Keratinocyte (primary cell): Measurements from ENCODE around the gene ECHS1.

Experiments
- CTCF ChIP-seq, 3 experiments: IDR thresholded peaks in 1 of 3; conservative IDR thresholded peaks in 1 of 3; optimal IDR thresholded peaks in 1 of 3; 2 replicates in 2 of 3; 3 replicates in 1 of 3; pipeline versions ENCODE3 to v1.5.1; 2011; ENCODE audit warnings: low read length in 3 of 3, mild to moderate bottlenecking in 3 of 3, moderate library complexity in 2 of 3, control low read depth in 1 of 3, inconsistent platforms in 1 of 3; ENCODE audit not compliant: insufficient read depth in 2 of 3; ENCODE audit errors: extremely low read depth in 1 of 3
- EZH2 ChIP-seq: IDR thresholded peaks from one replicate; pipeline ENCODE4 v1.6.1; 2012; ENCODE audit warnings: inconsistent platforms, mild to moderate bottlenecking, low read length, moderate library complexity

DNA sequence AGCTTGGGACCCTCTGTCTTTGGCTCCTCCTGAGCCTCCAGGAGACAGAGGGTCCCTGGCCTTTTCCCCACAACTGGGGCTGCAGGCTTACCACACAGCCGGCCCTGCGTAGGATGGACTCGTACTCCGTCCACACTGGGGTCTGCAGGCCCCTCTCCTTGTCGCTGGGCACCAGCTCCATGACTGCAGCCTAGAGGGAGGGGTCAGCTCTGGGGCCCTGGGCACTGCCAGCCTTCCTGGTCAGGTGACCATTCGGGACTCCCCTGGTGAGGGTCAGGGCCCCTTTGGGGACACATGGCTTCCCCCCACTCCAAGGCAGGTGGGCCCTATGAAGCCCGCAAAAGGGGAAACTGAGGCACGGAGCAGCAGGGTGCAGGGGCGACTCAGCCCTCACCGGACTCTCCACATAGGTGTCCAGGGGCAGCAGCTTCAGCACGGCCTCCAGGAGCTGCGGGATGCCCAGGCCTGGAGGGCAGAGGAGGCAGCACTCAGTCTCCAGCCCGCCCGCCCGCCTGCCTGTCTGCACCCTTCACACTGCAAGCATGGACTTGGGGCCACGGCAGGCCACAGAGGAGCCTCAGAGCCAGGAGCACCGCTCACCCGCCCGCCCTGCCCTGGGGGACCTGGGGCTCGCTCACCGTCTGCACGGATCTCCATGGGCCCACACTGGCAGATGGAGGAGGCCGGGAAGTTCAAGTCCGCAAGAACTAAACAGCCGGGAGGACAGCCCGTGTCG, 16.4 kb downstream of the ECHS1 start:
- TF ChIP-seq CTCF (optimal IDR thresholded peaks at IDR 0.05 in 1 of 3, IDR thresholded peaks at IDR 0.05 in 1 of 3, conservative IDR thresholded peaks at IDR 0.05 in 1 of 3; ENCODE audit: extremely low read depth in 1 of 3, insufficient read depth in 2 of 3, low read length in 3 of 3) (no peak), EZH2 (no peak)
